Fibroblast of lung (primary cell): ENCODE data around the gene FMNL1. TPM values are rescaled to one million over a fixed set of nuclear protein-coding genes. Genes with fewer than 3 reads are reported as not detected.

ENCODE experiments used
- DNase-seq, 2 donors: peaks; one replicate each; pipeline versions ENCODE4 v3.0.0 to v3.0.0-alpha.2; 2010; ENCODE audit warnings: low read depth in 2 of 2
- H2AFZ ChIP-seq: 2 replicates; pipeline ENCODE4 v1.5.1; 2012; ENCODE audit warnings: low read length, control low read depth, inconsistent platforms
- H3K27ac ChIP-seq: 2 replicates; pipeline ENCODE4 v1.5.1; 2011; ENCODE audit warnings: low read length, control low read depth; ENCODE audit not compliant: insufficient read depth
- H3K27me3 ChIP-seq: 2 replicates; pipeline ENCODE4 v1.5.1; 2011; ENCODE audit warnings: mild to moderate bottlenecking, low read length; ENCODE audit not compliant: control insufficient read depth, insufficient read depth
- H3K36me3 ChIP-seq: 2 replicates; pipeline ENCODE4 v1.5.1; 2011; ENCODE audit warnings: low read length; ENCODE audit not compliant: control insufficient read depth, insufficient read depth
- H3K4me1 ChIP-seq: 2 replicates; pipeline ENCODE4 v1.5.1; 2011; ENCODE audit warnings: low read length; ENCODE audit not compliant: control insufficient read depth, insufficient read depth; ENCODE audit errors: extremely low read depth
- H3K4me2 ChIP-seq: 2 replicates; pipeline ENCODE4 v1.5.1; 2011; ENCODE audit warnings: low read length, control low read depth; ENCODE audit not compliant: insufficient read depth; ENCODE audit errors: extremely low read depth
- H3K4me3 ChIP-seq, 4 experiments: fragments of 200-600 bp in 1 of 4; sonication (generic) in 1 of 4; replicated peaks in 1 of 4; 2 replicates each; pipeline ENCODE4 v1.5.1; 2011 to 2016; ENCODE audit warnings: low read length in 4 of 4, low read depth in 3 of 4, mild to moderate bottlenecking in 3 of 4, control low read depth in 2 of 4, inconsistent platforms in 1 of 4, mixed read lengths in 1 of 4; ENCODE audit not compliant: insufficient read depth in 1 of 4; ENCODE audit errors: control extremely low read depth in 1 of 4
- H3K79me2 ChIP-seq: 2 replicates; pipeline ENCODE4 v1.5.1; 2012; ENCODE audit warnings: mild to moderate bottlenecking, low read length, inconsistent platforms; ENCODE audit not compliant: control insufficient read depth, insufficient read depth
- H3K9ac ChIP-seq: 2 replicates; pipeline ENCODE4 v1.5.1; 2011; ENCODE audit warnings: mild to moderate bottlenecking, low read length, control low read depth; ENCODE audit not compliant: insufficient read depth
- H3K9me3 ChIP-seq: 2 replicates; pipeline ENCODE4 v1.5.1; 2012; ENCODE audit warnings: low read depth, low read length; ENCODE audit not compliant: control insufficient read depth, insufficient read depth
- H4K20me1 ChIP-seq: 2 replicates; pipeline ENCODE4 v1.5.1; 2011; ENCODE audit warnings: low read length; ENCODE audit not compliant: control insufficient read depth, insufficient read depth; ENCODE audit errors: extremely low read depth
- EZH2 ChIP-seq: IDR thresholded peaks from 2 replicates; pipeline ENCODE4 v1.5.1; 2012; ENCODE audit warnings: low read length, control low read depth, mild to moderate bottlenecking; ENCODE audit errors: missing control alignments
- polyA plus RNA-seq, 2 donors: library from polyadenylated mRNA; depleted of rRNA in 1 of 2; stranded (reverse) in 1 of 2; unstranded in 1 of 2; fragments of >200 nt; gene quantifications; 2 replicates each; pipeline ENCODE4 v1.2.1, GENCODE V29; 2011 to 2012; ENCODE audit warnings: missing spikeins in 1 of 2
- total RNA-seq: library from RNA; depleted of rRNA; stranded (reverse); fragments of >200 nt; gene quantifications from 2 replicates; pipeline ENCODE4 v1.2.1, GENCODE V29; 2014
- TF ChIP-seq, protein P1 (sequence below), 2 donors: IDR thresholded peaks in 1 of 2; conservative IDR thresholded peaks in 1 of 2; 1 replicate in 1 of 2; 2 replicates in 1 of 2; pipeline ENCODE4 v1.5.1; 2011 to 2012; ENCODE audit warnings: low read length in 2 of 2, control low read depth in 1 of 2, inconsistent platforms in 1 of 2, low read depth in 1 of 2, mild to moderate bottlenecking in 1 of 2

The FMNL1 gene
- total and polyA plus RNA-seq, 2 donors (not counting 1 experiment from before 2014, with no cell fraction given) = 1.1 to 2.8 TPM

DNA sequence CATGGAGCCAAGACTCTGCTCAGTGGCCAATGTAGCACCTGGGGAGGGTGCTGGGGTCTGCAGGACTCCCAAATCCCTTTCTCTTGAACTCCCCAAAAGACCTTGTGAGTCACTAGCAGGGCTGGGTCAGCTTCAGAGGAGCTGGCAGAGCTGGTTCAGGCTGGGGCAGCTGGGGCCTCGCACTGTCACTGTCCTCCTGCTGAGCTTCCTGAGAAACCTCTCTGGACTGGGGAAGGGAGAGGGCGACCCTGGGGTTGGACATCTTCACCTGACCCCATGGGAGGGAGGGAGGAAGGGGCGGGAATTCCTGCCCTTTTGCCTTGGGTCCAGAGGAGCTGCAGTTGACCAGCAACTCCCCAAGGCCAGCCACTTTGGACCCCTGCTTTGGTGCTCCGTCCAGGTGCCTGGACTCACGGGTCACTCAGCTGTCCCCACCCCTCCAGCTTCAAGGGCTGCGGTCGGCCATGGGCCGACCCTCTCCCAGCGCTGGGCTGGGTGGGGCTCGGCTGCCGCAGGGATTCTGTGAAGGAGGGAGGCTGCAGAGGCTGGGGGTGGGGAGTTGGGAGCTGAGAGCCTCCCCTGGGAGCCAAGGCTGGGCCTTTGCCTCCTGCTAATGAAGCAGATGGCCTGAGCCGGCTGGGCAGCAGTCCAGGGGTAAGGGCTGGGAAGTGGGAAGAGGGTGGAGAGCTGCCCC lies 9.2 kb downstream of the FMNL1 start:
- no peaks in the 10 kb centered on the region for H3K27me3 ChIP-seq
- H4K20me1 ChIP-seq = no peaks in the 10 kb centered on the region
- H2AFZ ChIP-seq = no peak overlapping the region
- no peak overlapping the region for H3K27ac ChIP-seq
- no peaks in the 10 kb centered on the region for H3K36me3 ChIP-seq
- H3K79me2 ChIP-seq = no peaks in the 10 kb centered on the region
- TF ChIP-seq, protein P1, sequence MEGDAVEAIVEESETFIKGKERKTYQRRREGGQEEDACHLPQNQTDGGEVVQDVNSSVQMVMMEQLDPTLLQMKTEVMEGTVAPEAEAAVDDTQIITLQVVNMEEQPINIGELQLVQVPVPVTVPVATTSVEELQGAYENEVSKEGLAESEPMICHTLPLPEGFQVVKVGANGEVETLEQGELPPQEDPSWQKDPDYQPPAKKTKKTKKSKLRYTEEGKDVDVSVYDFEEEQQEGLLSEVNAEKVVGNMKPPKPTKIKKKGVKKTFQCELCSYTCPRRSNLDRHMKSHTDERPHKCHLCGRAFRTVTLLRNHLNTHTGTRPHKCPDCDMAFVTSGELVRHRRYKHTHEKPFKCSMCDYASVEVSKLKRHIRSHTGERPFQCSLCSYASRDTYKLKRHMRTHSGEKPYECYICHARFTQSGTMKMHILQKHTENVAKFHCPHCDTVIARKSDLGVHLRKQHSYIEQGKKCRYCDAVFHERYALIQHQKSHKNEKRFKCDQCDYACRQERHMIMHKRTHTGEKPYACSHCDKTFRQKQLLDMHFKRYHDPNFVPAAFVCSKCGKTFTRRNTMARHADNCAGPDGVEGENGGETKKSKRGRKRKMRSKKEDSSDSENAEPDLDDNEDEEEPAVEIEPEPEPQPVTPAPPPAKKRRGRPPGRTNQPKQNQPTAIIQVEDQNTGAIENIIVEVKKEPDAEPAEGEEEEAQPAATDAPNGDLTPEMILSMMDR (conservative IDR thresholded peaks at IDR 0.05 in 1 of 2, IDR thresholded peaks at IDR 0.05 in 1 of 2; ENCODE audit: low read depth in 1 of 2, low read length in 2 of 2) = no peak
- no peak for TF ChIP-seq EZH2
- H3K9ac ChIP-seq = no peak overlapping the region
- no peak overlapping the region for H3K4me3 ChIP-seq
- H3K9me3 ChIP-seq = no peaks in the 10 kb centered on the region
- DNase-seq = peak; percentile 23 to 64
- H3K4me2 ChIP-seq = no peak overlapping the region
- H3K4me1 ChIP-seq = peaks cover 18% of the 10 kb centered on the region

DNA sequence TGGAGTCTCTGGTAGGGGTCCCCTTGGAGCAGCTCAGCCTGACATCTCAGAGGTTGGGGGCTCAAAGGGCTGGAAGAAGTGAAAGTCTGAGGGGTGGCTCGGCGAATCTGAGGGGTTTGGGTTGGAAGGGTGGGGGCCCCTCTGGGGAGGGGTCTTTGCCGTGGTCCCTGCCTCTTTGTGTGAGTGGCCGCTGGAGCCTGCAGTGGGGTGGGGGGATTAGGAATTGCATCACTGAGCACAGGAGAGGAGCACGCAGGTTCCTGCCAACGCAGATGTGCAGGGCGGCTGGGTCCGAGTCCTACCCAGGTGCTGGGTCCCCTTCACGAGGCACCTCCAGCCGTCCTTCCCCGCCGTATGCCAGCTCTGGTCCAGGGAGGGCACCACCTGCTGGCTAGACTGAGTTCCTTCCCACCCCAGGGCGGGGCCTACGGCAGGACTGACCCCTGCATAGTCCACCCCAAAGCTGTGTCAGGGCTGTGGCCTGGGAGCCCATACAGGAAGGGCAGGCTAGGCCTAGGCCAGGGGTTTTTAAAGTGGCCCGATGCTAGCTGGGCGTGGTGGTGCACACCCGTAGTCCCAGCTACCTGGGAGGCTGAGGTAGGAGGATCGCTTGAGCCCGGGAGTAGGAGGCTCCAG lies 9.9 kb downstream of the FMNL1 start:
- H3K4me2 ChIP-seq = no peak overlapping the region
- no peaks in the 10 kb centered on the region for H4K20me1 ChIP-seq
- no peaks in the 10 kb centered on the region for H3K27me3 ChIP-seq
- peaks cover 18% of the 10 kb centered on the region for H3K4me1 ChIP-seq
- H3K79me2 ChIP-seq = no peaks in the 10 kb centered on the region
- TF ChIP-seq, protein P1 (conservative IDR thresholded peaks at IDR 0.05 in 1 of 2, IDR thresholded peaks at IDR 0.05 in 1 of 2; ENCODE audit: low read depth in 1 of 2, low read length in 2 of 2) = peak; percentile 3 to 40
- TF ChIP-seq EZH2 = no peak
- H3K36me3 ChIP-seq = no peaks in the 10 kb centered on the region
- no peak overlapping the region for H3K27ac ChIP-seq
- no peak for DNase-seq
- no peak overlapping the region for H2AFZ ChIP-seq
- no peak overlapping the region for H3K4me3 ChIP-seq
- no peaks in the 10 kb centered on the region for H3K9me3 ChIP-seq
- H3K9ac ChIP-seq = no peak overlapping the region

DNA sequence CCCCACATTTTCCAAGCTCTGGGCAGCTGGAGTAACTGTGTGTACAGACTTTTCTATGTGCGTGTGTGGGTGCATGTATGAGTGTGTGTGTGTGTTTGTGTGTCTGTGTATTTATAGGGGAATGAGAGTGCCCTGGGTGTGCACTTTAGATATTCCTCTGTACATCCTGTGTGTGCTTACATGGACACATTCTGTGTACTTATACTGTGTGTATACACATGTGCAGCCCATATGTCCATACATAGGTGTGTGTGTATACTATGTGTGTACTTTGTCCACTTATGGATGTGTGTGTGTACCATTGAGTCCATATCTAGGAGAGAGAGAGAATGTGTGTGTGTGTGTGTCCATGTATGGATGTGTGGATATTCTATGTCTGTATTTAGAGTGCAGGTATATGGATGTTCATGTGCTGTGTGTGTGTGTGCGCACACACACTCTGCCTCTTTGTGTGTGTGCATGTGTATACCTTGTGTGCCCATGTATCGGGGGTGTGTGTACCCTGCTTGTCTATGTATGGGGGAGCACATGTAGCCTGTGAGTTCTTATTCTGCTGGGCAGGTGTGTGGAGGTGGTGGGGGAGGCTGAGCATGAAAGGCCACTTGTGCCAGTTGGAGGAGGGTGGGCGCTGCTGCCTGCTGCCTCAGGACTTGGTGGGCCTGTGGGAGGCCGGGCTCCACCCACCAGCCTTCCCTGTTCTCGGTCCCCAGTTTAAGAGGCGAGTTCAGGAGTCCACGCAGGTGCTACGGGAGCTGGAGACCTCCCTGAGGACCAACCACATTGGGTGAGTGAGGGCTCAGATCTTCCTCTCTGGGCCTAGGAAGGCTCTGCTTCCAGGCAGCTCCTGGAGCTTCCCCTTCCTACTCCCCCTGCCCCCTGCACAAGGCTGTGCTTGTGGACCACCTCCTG lies 11.1 kb downstream of the FMNL1 start:
- no peak overlapping the region for H3K4me3 ChIP-seq
- no peak for DNase-seq
- TF ChIP-seq EZH2 = no peak
- TF ChIP-seq, protein P1 (conservative IDR thresholded peaks at IDR 0.05 in 1 of 2, IDR thresholded peaks at IDR 0.05 in 1 of 2; ENCODE audit: low read depth in 1 of 2, low read length in 2 of 2) = no peak
- H3K36me3 ChIP-seq = no peaks in the 10 kb centered on the region
- H4K20me1 ChIP-seq = no peaks in the 10 kb centered on the region
- H3K27me3 ChIP-seq = peaks cover 7% of the 10 kb centered on the region
- no peak overlapping the region for H3K27ac ChIP-seq
- no peak overlapping the region for H2AFZ ChIP-seq
- H3K4me2 ChIP-seq = no peak overlapping the region
- peaks cover 17% of the 10 kb centered on the region for H3K4me1 ChIP-seq
- no peaks in the 10 kb centered on the region for H3K79me2 ChIP-seq
- H3K9ac ChIP-seq = no peak overlapping the region
- H3K9me3 ChIP-seq = no peaks in the 10 kb centered on the region
